Activated CD4-positive, alpha-beta T cell treated with anti-CD3 and anti-CD28 coated beads, Interleukin-2, amount 10 ng/mL, durations not matched to agents 24 days and 14 days (primary cell): ENCODE measurements around the gene CCDC13. TPM values are rescaled to one million over a fixed set of nuclear protein-coding genes. Genes with fewer than 3 reads are reported as not detected.
"Not testable (repeated sequence)": the region's sequence is repeated elsewhere in the genome, so short reads cannot be mapped to it uniquely, and the experiment has no call there.

Experiments
- DNase-seq: peaks from one replicate; pipeline ENCODE4 v3.0.0; 2022
- H3K27ac Mint-ChIP-seq: one replicate; pipeline ENCODE4 v1.8.0; 2022; ENCODE audit warnings: mild to moderate bottlenecking, mixed read lengths
- H3K27me3 Mint-ChIP-seq: one replicate; pipeline ENCODE4 v1.8.0; 2022; ENCODE audit warnings: mixed read lengths
- H3K36me3 Mint-ChIP-seq: one replicate; pipeline ENCODE4 v1.8.0; 2022; ENCODE audit warnings: low read depth, mild to moderate bottlenecking, mixed read lengths
- H3K4me1 Mint-ChIP-seq: one replicate; pipeline ENCODE4 v1.8.0; 2021; ENCODE audit warnings: mixed read lengths
- H3K4me3 Mint-ChIP-seq: one replicate; pipeline ENCODE4 v1.8.0; 2022; ENCODE audit warnings: mild to moderate bottlenecking, moderate library complexity, mixed read lengths
- H3K9me3 Mint-ChIP-seq: one replicate; pipeline ENCODE4 v1.8.0; 2021; ENCODE audit warnings: mixed read lengths
- intact Hi-C: fragments of 100-400 bp; cut with micrococcal nuclease; formaldehyde crosslinking; loops from one replicate; pipeline ENCODE4 v1.15.1; 2023
- total RNA-seq: library from RNA; stranded (reverse); gene quantifications from 2 replicates; pipeline ENCODE4 v1.2.3, GENCODE V29; 2022

Gene CCDC13
- 0.16 TPM in 1 of 2 replicates, not detected in the other for total RNA-seq

DNA sequence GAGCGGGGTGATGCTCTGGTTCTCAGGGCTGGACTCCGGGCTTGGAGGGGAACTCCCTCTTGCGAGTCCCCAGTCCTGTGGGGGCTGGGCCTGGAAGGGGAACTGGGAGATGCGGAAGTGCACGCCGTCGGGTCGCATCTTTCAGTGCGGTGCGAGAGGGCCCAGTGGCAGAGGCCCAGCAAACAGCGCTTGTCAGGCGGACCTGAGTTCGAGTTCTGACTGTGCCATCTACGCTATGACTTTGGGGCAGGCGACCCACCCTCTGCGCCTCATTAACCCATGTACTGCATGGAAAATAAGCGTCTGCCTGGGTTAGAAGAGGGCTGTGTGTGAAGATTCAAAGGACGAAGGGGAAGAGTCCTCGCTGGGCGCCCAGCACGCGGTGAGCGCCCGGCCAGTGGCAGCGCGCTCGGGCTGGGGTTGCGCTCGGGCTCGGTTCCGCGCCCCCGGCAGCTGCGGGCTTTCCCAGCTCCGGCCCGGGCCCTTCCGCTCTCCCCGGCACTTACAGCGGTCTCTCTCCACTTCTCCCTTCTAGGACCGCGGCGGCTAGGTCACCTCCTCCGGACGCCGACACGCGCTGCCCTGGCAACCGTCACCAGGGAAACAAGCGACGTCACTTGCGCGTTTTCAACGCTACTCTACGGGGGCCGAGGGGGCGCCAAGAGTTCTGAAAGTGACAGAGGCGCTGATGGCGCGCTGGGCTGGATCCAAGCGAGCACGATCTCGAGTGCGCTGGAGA, at the start of gene CCDC13:
CCDC13 (minus strand) TSS at position 584 of the 739 bp plus-strand sequence. CDS start 14,908 bp downstream, outside the sequence.
- intact Hi-C loops = loop anchor here (1.0 kb wide), 1 partner anchor 31 kb away; the partner anchor contains the start of gene HIGD1A
- no peaks in the 10 kb centered on the region for H3K36me3 Mint-ChIP-seq
- peak within 1 kb of the TSS; percentile 90 for H3K4me3 Mint-ChIP-seq
- peaks cover 11% of the 10 kb centered on the region for H3K4me1 Mint-ChIP-seq
- H3K27me3 Mint-ChIP-seq = peaks cover 14% of the 10 kb centered on the region
- no peaks in the 10 kb centered on the region for H3K9me3 Mint-ChIP-seq
- DNase-seq = peak; percentile 97
- peak within 1 kb of the TSS; percentile 66 for H3K27ac Mint-ChIP-seq

DNA sequence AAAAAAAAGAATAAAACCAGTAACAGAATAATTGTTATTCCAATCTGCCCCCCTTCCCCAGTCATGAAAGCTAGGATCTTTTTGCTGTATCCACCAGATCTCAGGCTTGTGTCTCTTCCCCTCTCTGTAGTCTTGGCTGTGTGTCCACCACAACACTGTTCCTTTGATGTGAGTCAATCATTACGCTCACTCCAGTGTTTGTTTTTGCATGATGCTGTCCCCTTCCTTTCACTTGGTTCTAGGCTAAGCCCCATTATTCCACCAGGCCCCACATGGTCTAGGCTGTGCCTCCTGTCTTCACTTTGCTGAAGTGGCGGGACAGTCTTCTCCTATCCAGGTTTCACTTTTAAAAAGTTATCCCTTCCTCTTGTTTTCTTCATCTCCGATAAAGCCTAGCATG, 49.8 kb upstream of the CCDC13 start:
- H3K36me3 Mint-ChIP-seq = no peaks in the 10 kb centered on the region
- no peak overlapping the region for H3K27ac Mint-ChIP-seq
- H3K9me3 Mint-ChIP-seq = no peaks in the 10 kb centered on the region
- no peak overlapping the region for H3K4me3 Mint-ChIP-seq
- H3K4me1 Mint-ChIP-seq = peaks cover 2% of the 10 kb centered on the region
- H3K27me3 Mint-ChIP-seq = peaks cover 23% of the 10 kb centered on the region
- no peak for DNase-seq
- intact Hi-C loops = no loop called here

GRCh38 chr3:42820746-42821051, 47.6 kb upstream of the CCDC13 start:
- Mint-ChIP-seq H3K27ac (no peak overlapping the region), H3K36me3 (no peaks in the 10 kb centered on the region), H3K27me3 (peaks cover 10% of the 10 kb centered on the region), H3K9me3 (no peaks in the 10 kb centered on the region), H3K4me3 (no peak overlapping the region), H3K4me1 (peaks cover 2% of the 10 kb centered on the region)
- no peak for DNase-seq
- intact Hi-C loops = no loop called here

GRCh38 chr3:42819351-42819965, 46.4 kb upstream of the CCDC13 start:
- Mint-ChIP-seq H3K27ac (no peak overlapping the region), H3K27me3 (peaks cover 11% of the 10 kb centered on the region), H3K4me3 (no peak overlapping the region), H3K9me3 (no peaks in the 10 kb centered on the region), H3K36me3 (no peaks in the 10 kb centered on the region), H3K4me1 (peaks cover 2% of the 10 kb centered on the region)
- intact Hi-C loops = no loop called here
- no peak for DNase-seq

DNA sequence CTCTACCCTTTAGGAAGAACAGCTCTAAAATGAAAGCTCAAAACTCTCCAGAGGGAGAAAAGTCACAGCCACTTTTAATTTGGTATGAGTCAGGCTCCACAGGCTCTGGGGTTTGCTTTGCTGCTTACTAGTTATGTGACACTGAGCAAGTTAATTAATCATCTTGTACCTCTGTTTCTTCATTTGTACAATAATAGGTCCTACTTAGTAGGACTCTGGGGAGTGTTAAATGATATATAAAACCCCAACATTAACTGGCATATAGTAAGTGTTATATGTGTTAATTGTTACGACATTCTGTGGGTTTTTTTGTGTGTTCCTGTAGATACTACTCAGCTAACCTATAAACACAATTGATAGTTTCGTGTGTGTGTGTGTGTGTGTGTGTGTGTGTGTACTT, 42.8 kb upstream of the CCDC13 start:
- H3K27ac Mint-ChIP-seq = no peak overlapping the region
- intact Hi-C loops = no loop called here
- no peaks in the 10 kb centered on the region for H3K9me3 Mint-ChIP-seq
- H3K4me1 Mint-ChIP-seq = no peaks in the 10 kb centered on the region
- no peak for DNase-seq
- H3K36me3 Mint-ChIP-seq = no peaks in the 10 kb centered on the region
- H3K4me3 Mint-ChIP-seq = no peak overlapping the region
- H3K27me3 Mint-ChIP-seq = peaks cover 16% of the 10 kb centered on the region

DNA sequence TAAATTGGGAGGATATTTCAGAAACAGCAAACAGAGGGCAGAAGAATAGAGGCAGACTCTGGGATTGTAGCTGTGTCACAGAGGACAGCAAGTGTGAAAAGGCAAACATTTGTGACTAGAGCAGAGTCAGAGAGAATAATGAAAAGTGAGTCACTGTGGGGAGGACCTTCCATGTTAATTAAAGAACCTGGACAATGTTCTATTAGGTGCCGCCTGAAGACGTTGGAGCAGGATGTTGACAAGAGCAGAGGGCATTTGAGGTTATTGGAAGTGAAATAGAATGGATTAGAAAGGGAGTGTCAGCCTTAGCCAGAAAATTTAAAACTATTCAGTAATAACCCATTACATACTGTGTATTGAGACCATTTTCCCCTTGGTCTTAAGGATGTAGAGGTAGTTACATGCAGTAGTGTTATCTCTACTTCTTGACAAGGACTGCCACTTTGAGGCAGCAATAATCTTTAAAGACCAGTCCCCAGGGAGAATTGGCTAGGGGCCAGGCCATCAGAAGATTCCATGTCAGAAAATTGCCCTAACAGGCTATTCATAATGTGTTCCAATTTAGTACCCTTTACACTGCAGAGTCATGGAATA, 42.0 kb upstream of the CCDC13 start:
- Mint-ChIP-seq H3K9me3 (no peaks in the 10 kb centered on the region), H3K4me3 (no peak overlapping the region), H3K36me3 (no peaks in the 10 kb centered on the region), H3K27ac (no peak overlapping the region), H3K4me1 (no peaks in the 10 kb centered on the region), H3K27me3 (peaks cover 20% of the 10 kb centered on the region)
- DNase-seq = no peak
- intact Hi-C loops = no loop called here

- Mint-ChIP-seq H3K4me1 (no peaks in the 10 kb centered on the region), H3K27me3 (peaks cover 21% of the 10 kb centered on the region), H3K4me3 (no peak overlapping the region), H3K36me3 (no peaks in the 10 kb centered on the region), H3K27ac (no peak overlapping the region), H3K9me3 (no peaks in the 10 kb centered on the region)
- no peak for DNase-seq
- intact Hi-C loops = no loop called here
Observed at GRCh38 chr3:42814246-42814645, 41.2 kb upstream of the CCDC13 start.

- DNase-seq, H3K4me3 Mint-ChIP-seq, H3K9me3 Mint-ChIP-seq, H3K4me1 Mint-ChIP-seq, intact Hi-C loops, H3K36me3 Mint-ChIP-seq, H3K27ac Mint-ChIP-seq: not testable (repeated sequence)
- peaks cover 43% of the 10 kb centered on the region for H3K27me3 Mint-ChIP-seq
Observed at GRCh38 chr3:42811118-42811883, 38.2 kb upstream of the CCDC13 start.

- H3K4me1 Mint-ChIP-seq, H3K27ac Mint-ChIP-seq, H3K9me3 Mint-ChIP-seq, H3K4me3 Mint-ChIP-seq, intact Hi-C loops, DNase-seq, H3K36me3 Mint-ChIP-seq: not testable (repeated sequence)
- peaks cover 49% of the 10 kb centered on the region for H3K27me3 Mint-ChIP-seq
Observed at GRCh38 chr3:42810706-42811105, 37.7 kb upstream of the CCDC13 start.

GRCh38 chr3:42809202-42809601, 36.1 kb upstream of the CCDC13 start, which contains the start of gene ACKR2:
Gene ACKR2 (plus strand): TSS chr3:42809445. CDS start chr3:42864503, 55,058 bp downstream.
- peaks cover 2% of the 10 kb centered on the region for H3K36me3 Mint-ChIP-seq
- H3K4me3 Mint-ChIP-seq = no peak within 1 kb of the TSS
- peaks cover 4% of the 10 kb centered on the region for H3K4me1 Mint-ChIP-seq
- no peaks in the 10 kb centered on the region for H3K9me3 Mint-ChIP-seq
- peaks cover 49% of the 10 kb centered on the region for H3K27me3 Mint-ChIP-seq
- no peak within 1 kb of the TSS for H3K27ac Mint-ChIP-seq
- intact Hi-C loops = loop anchor here (10.0 kb wide), 2 partner anchors 476 to 1526 kb away; partner anchors contain the start of genes SNRK and TCAIM
- no peak for DNase-seq

GRCh38 chr3:42807929-42808328, 34.9 kb upstream of the CCDC13 start:
- Mint-ChIP-seq H3K4me1 (peaks cover 8% of the 10 kb centered on the region), H3K27me3 (peaks cover 49% of the 10 kb centered on the region), H3K4me3 (no peak overlapping the region), H3K9me3 (no peaks in the 10 kb centered on the region), H3K36me3 (peaks cover 10% of the 10 kb centered on the region), H3K27ac (no peak overlapping the region)
- DNase-seq = no peak
- intact Hi-C loops = loop anchor here (10.0 kb wide), 2 partner anchors 477 to 1527 kb away; partner anchors contain the start of genes SNRK and TCAIM

DNA sequence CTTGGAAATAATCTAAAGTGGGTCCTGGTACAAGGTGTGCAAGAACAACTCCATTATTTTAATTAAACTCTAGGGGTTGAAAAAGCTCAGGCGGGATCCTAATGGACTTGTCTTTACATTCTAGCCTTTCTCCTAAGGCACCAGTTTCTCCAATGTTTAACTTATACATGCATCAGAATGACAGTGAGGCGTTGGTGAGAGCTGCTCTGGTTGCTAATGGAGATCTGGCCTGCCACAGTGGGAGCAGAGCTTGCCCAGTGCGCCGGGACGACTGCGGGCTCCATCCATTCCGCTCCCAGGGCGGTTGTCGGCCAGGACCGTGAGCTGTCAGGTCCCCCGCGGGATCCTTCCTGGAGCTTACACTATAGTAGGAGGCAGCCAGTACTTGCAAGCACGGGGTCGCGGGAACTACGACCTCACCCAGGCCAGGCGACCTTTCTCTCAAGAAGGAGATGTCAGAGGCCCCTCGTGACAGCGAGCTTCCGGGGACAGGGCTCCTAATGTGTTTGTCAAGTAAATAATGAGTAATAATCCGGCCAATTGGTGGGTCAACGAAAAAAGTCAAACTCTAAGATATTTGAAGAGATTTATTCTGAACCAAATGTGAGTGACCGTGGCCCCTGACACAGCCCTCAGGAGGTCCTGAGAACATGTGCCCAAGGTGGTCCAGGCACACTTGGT, 32.2 kb upstream of the CCDC13 start:
- Mint-ChIP-seq H3K27me3 (peaks cover 41% of the 10 kb centered on the region), H3K4me1 (peaks cover 24% of the 10 kb centered on the region), H3K36me3 (peaks cover 16% of the 10 kb centered on the region), H3K4me3 (peak overlapping the region; percentile 99), H3K9me3 (no peaks in the 10 kb centered on the region), H3K27ac (no peak overlapping the region)
- intact Hi-C loops = loop anchor here (2.0 to 10.0 kb wide), 3 partner anchors 24 to 1530 kb away; partner anchors contain the start of genes SNRK and TCAIM
- DNase-seq = peak; percentile 60

DNA sequence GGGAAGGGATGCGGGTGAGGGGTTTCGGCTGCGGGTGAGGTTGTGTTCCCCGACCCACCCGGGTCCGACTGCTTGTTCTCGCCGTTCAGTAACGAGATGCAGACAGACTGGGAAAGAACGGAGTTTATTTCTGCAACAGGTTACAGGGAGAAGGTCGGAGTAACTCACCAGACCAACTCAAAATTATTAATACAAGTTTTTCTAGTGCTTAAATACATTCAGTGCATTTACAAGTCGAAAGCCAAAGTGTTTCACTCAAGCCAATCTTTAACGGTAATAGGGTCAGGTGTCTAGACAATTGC, 31.7 kb upstream of the CCDC13 start:
- Mint-ChIP-seq H3K4me1 (peaks cover 25% of the 10 kb centered on the region), H3K27ac (peak overlapping the region; percentile 97), H3K36me3 (peaks cover 17% of the 10 kb centered on the region), H3K9me3 (no peaks in the 10 kb centered on the region), H3K4me3 (peak overlapping the region; percentile 99), H3K27me3 (peaks cover 39% of the 10 kb centered on the region)
- DNase-seq = no peak
- intact Hi-C loops = loop anchor here (1.0 to 10.0 kb wide), 5 partner anchors 24 to 1530 kb away; partner anchors contain the start of genes CCDC13, NKTR, SNRK and TCAIM
